Measurements from ENCODE around the gene LBR. TPM values are rescaled to one million over a fixed set of nuclear protein-coding genes. Genes with fewer than 3 reads are reported as not detected.

The LBR gene
- total RNA-seq, 1 experiment from 2014 or later, result 44.0 TPM

GRCh38 chr1:225364439-225364838 lies 63.4 kb downstream of the LBR start:
- no peak for DNase-seq (ENCODE audit: low read depth, low spot score)
- in situ Hi-C loops (cut with HindIII; ENCODE audit: low pct_unique_long_range_greater_than_20kb, low sequenced_read_pairs), result no loop called here

GRCh38 chr1:225362805-225363204 lies 65.0 kb downstream of the LBR start:
- in situ Hi-C loops (cut with HindIII; ENCODE audit: low pct_unique_long_range_greater_than_20kb, low sequenced_read_pairs), result no loop called here

GRCh38 chr1:225361176-225361575 lies 66.7 kb downstream of the LBR start:
- in situ Hi-C loops (cut with HindIII; ENCODE audit: low pct_unique_long_range_greater_than_20kb, low sequenced_read_pairs), result no loop called here
- no peak for DNase-seq (ENCODE audit: low read depth, low spot score)

More at GRCh38 chr1:225362805-225363204, 65.0 kb downstream of the LBR start:
- no peak for DNase-seq (ENCODE audit: low read depth, low spot score)

GRCh38 chr1:225360119-225360518 lies 67.7 kb downstream of the LBR start:
- in situ Hi-C loops (cut with HindIII; ENCODE audit: low pct_unique_long_range_greater_than_20kb, low sequenced_read_pairs), result no loop called here
- DNase-seq (ENCODE audit: low read depth, low spot score), result no peak

GRCh38 chr1:225355863-225356262 lies 72.0 kb downstream of the LBR start:
- in situ Hi-C loops (cut with HindIII; ENCODE audit: low pct_unique_long_range_greater_than_20kb, low sequenced_read_pairs), result no loop called here
- no peak for DNase-seq (ENCODE audit: low read depth, low spot score)

- DNase-seq (ENCODE audit: low read depth, low spot score), result no peak
- in situ Hi-C loops (cut with HindIII; ENCODE audit: low pct_unique_long_range_greater_than_20kb, low sequenced_read_pairs), result no loop called here
These were observed 72.9 kb downstream of the LBR start for GRCh38 chr1:225354906-225355305.

Other genes starting within 250 kb of the LBR start
- 113 TPM in 2 replicates for gene ENAH, start 225.1 kb upstream of the LBR start, total RNA-seq (2014; rRNA removed; shearing (Covaris generic))

All from SK-MEL-5 (cell line).